C4-2B (cell line): ENCODE data around the gene UBR4.

ENCODE experiments used
- CTCF ChIP-seq: fragments of 450-650 bp; conservative IDR thresholded peaks from 2 replicates; pipeline ENCODE4 v1.5.1; 2017; ENCODE audit warnings: mild to moderate bottlenecking
- ZFX ChIP-seq: fragments of 450-650 bp; IDR thresholded peaks from 2 replicates; pipeline ENCODE4 v1.6.1; 2017

- TF ChIP-seq CTCF (no peak), ZFX (no peak)
Observed at GRCh38 chr1:19189270-19189669, 20.8 kb downstream of the UBR4 start.
